ENCODE data around the gene GALNT17. TPM values are rescaled to one million over a fixed set of nuclear protein-coding genes. Genes with fewer than 3 reads are reported as not detected.

Gene GALNT17
- total RNA-seq, 2 experiments from 2014 or later, result not detected

- H3K27me3 Mint-ChIP-seq, result no peaks in the 10 kb centered on the region
- no peaks in the 10 kb centered on the region for H3K4me1 Mint-ChIP-seq (ENCODE audit: low read depth)
- no peak for DNase-seq
- CTCF ChIA-PET, result no interaction called here
- H3K4me3 Mint-ChIP-seq, result no peak overlapping the region
- H3K9me3 Mint-ChIP-seq, result peaks cover 13% of the 10 kb centered on the region
- POLR2A ChIA-PET, result no interaction called here
- no peak overlapping the region for H3K27ac Mint-ChIP-seq
- H3K36me3 Mint-ChIP-seq, result no peaks in the 10 kb centered on the region
- intact Hi-C loops (cut with micrococcal nuclease), result no loop called here
Measured at GRCh38 chr7:71444130-71444529, 312.2 kb downstream of the GALNT17 start.

GRCh38 chr7:71453630-71454029 is 321.7 kb downstream of the GALNT17 start:
- ChIA-PET CTCF (no interaction called here), POLR2A (no interaction called here)
- Mint-ChIP-seq H3K4me3 (no peak overlapping the region), H3K36me3 (no peaks in the 10 kb centered on the region), H3K27me3 (no peaks in the 10 kb centered on the region), H3K4me1 (ENCODE audit: low read depth) (no peaks in the 10 kb centered on the region), H3K9me3 (peaks cover 4% of the 10 kb centered on the region), H3K27ac (no peak overlapping the region)
- intact Hi-C loops (cut with micrococcal nuclease), result no loop called here
- DNase-seq, result no peak

GRCh38 chr7:71454981-71455380 is 323.0 kb downstream of the GALNT17 start:
- Mint-ChIP-seq H3K27ac (no peak overlapping the region), H3K4me3 (no peak overlapping the region), H3K36me3 (no peaks in the 10 kb centered on the region), H3K4me1 (ENCODE audit: low read depth) (no peaks in the 10 kb centered on the region), H3K9me3 (peaks cover 4% of the 10 kb centered on the region), H3K27me3 (no peaks in the 10 kb centered on the region)
- ChIA-PET POLR2A (no interaction called here), CTCF (no interaction called here)
- DNase-seq, result no peak
- intact Hi-C loops (cut with micrococcal nuclease), result no loop called here

GRCh38 chr7:71457021-71457420 is 325.1 kb downstream of the GALNT17 start:
- CTCF ChIA-PET, result no interaction called here

GRCh38 chr7:71457846-71458590 is 326.1 kb downstream of the GALNT17 start:
- no peaks in the 10 kb centered on the region for H3K27me3 Mint-ChIP-seq

More at GRCh38 chr7:71457021-71457420, 325.1 kb downstream of the GALNT17 start:
- H3K36me3 Mint-ChIP-seq, result no peaks in the 10 kb centered on the region
- H3K9me3 Mint-ChIP-seq, result peaks cover 4% of the 10 kb centered on the region
- H3K27ac Mint-ChIP-seq, result no peak overlapping the region
- no peaks in the 10 kb centered on the region for H3K4me1 Mint-ChIP-seq (ENCODE audit: low read depth)
- no peak overlapping the region for H3K4me3 Mint-ChIP-seq
- POLR2A ChIA-PET, result no interaction called here
- intact Hi-C loops (cut with micrococcal nuclease), result no loop called here
- H3K27me3 Mint-ChIP-seq, result no peaks in the 10 kb centered on the region
- no peak for DNase-seq

GRCh38 chr7:71459132-71459531 is 327.2 kb downstream of the GALNT17 start:
- CTCF ChIA-PET, result no interaction called here

More at GRCh38 chr7:71457846-71458590, 326.1 kb downstream of the GALNT17 start:
- CTCF ChIA-PET, result no interaction called here
- no peak for DNase-seq
- Mint-ChIP-seq H3K36me3 (no peaks in the 10 kb centered on the region), H3K4me3 (no peak overlapping the region), H3K9me3 (peaks cover 4% of the 10 kb centered on the region), H3K27ac (no peak overlapping the region), H3K4me1 (ENCODE audit: low read depth) (no peaks in the 10 kb centered on the region)
- POLR2A ChIA-PET, result no interaction called here
- intact Hi-C loops (cut with micrococcal nuclease), result no loop called here

GRCh38 chr7:71461572-71461971 is 329.6 kb downstream of the GALNT17 start:
- intact Hi-C loops (cut with micrococcal nuclease), result no loop called here
- no peak overlapping the region for H3K4me3 Mint-ChIP-seq
- DNase-seq, result no peak
- H3K27me3 Mint-ChIP-seq, result no peaks in the 10 kb centered on the region
- no peak overlapping the region for H3K27ac Mint-ChIP-seq
- ChIA-PET CTCF (no interaction called here), POLR2A (no interaction called here)
- no peaks in the 10 kb centered on the region for H3K4me1 Mint-ChIP-seq (ENCODE audit: low read depth)
- H3K36me3 Mint-ChIP-seq, result no peaks in the 10 kb centered on the region
- H3K9me3 Mint-ChIP-seq, result peaks cover 3% of the 10 kb centered on the region

More at GRCh38 chr7:71459132-71459531, 327.2 kb downstream of the GALNT17 start:
- intact Hi-C loops (cut with micrococcal nuclease), result no loop called here
- Mint-ChIP-seq H3K27ac (no peak overlapping the region), H3K4me1 (ENCODE audit: low read depth) (no peaks in the 10 kb centered on the region), H3K36me3 (no peaks in the 10 kb centered on the region), H3K4me3 (no peak overlapping the region), H3K27me3 (no peaks in the 10 kb centered on the region), H3K9me3 (peaks cover 4% of the 10 kb centered on the region)
- DNase-seq, result no peak
- POLR2A ChIA-PET, result no interaction called here

GRCh38 chr7:71465741-71466189 is 333.8 kb downstream of the GALNT17 start:
- intact Hi-C loops (cut with micrococcal nuclease), result no loop called here
- POLR2A ChIA-PET, result no interaction called here
- Mint-ChIP-seq H3K4me1 (ENCODE audit: low read depth) (no peaks in the 10 kb centered on the region), H3K9me3 (peaks cover 10% of the 10 kb centered on the region), H3K36me3 (no peaks in the 10 kb centered on the region), H3K27ac (no peak overlapping the region), H3K4me3 (no peak overlapping the region), H3K27me3 (no peaks in the 10 kb centered on the region)
- no peak for DNase-seq
- CTCF ChIA-PET, result no interaction called here

GRCh38 chr7:71466448-71467145 is 334.7 kb downstream of the GALNT17 start:
- no peaks in the 10 kb centered on the region for H3K36me3 Mint-ChIP-seq
- intact Hi-C loops (cut with micrococcal nuclease), result no loop called here
- CTCF ChIA-PET, result no interaction called here
- H3K4me1 Mint-ChIP-seq (ENCODE audit: low read depth), result no peaks in the 10 kb centered on the region
- peaks cover 10% of the 10 kb centered on the region for H3K9me3 Mint-ChIP-seq
- no peak overlapping the region for H3K27ac Mint-ChIP-seq
- no peak overlapping the region for H3K4me3 Mint-ChIP-seq
- DNase-seq, result no peak
- POLR2A ChIA-PET, result no interaction called here
- no peaks in the 10 kb centered on the region for H3K27me3 Mint-ChIP-seq

GRCh38 chr7:71470326-71470725 is 338.4 kb downstream of the GALNT17 start:
- Mint-ChIP-seq H3K27me3 (no peaks in the 10 kb centered on the region), H3K36me3 (no peaks in the 10 kb centered on the region), H3K4me3 (no peak overlapping the region), H3K9me3 (peaks cover 10% of the 10 kb centered on the region), H3K27ac (no peak overlapping the region), H3K4me1 (ENCODE audit: low read depth) (no peaks in the 10 kb centered on the region)
- intact Hi-C loops (cut with micrococcal nuclease), result no loop called here
- ChIA-PET CTCF (no interaction called here), POLR2A (no interaction called here)
- DNase-seq, result no peak

GRCh38 chr7:71470830-71471229 is 338.9 kb downstream of the GALNT17 start:
- intact Hi-C loops (cut with micrococcal nuclease), result no loop called here
- no peak for DNase-seq
- CTCF ChIA-PET, result no interaction called here
- H3K27ac Mint-ChIP-seq, result no peak overlapping the region
- H3K9me3 Mint-ChIP-seq, result peaks cover 10% of the 10 kb centered on the region
- no peak overlapping the region for H3K4me3 Mint-ChIP-seq
- H3K36me3 Mint-ChIP-seq, result no peaks in the 10 kb centered on the region
- H3K4me1 Mint-ChIP-seq (ENCODE audit: low read depth), result no peaks in the 10 kb centered on the region
- H3K27me3 Mint-ChIP-seq, result no peaks in the 10 kb centered on the region
- POLR2A ChIA-PET, result no interaction called here

- H3K36me3 Mint-ChIP-seq, result no peaks in the 10 kb centered on the region
- H3K27me3 Mint-ChIP-seq, result no peaks in the 10 kb centered on the region
- no peaks in the 10 kb centered on the region for H3K4me1 Mint-ChIP-seq (ENCODE audit: low read depth)
- intact Hi-C loops (cut with micrococcal nuclease), result no loop called here
- CTCF ChIA-PET, result no interaction called here
- peaks cover 14% of the 10 kb centered on the region for H3K9me3 Mint-ChIP-seq
- no peak overlapping the region for H3K4me3 Mint-ChIP-seq
- POLR2A ChIA-PET, result no interaction called here
- no peak overlapping the region for H3K27ac Mint-ChIP-seq
- DNase-seq, result no peak
Measured at GRCh38 chr7:71472962-71473361, 341.0 kb downstream of the GALNT17 start.

- H3K4me3 Mint-ChIP-seq, result no peak overlapping the region
- no peak for DNase-seq
- ChIA-PET POLR2A (no interaction called here), CTCF (no interaction called here)
- H3K27ac Mint-ChIP-seq, result no peak overlapping the region
- no peaks in the 10 kb centered on the region for H3K27me3 Mint-ChIP-seq
- no peaks in the 10 kb centered on the region for H3K4me1 Mint-ChIP-seq (ENCODE audit: low read depth)
- peaks cover 14% of the 10 kb centered on the region for H3K9me3 Mint-ChIP-seq
- intact Hi-C loops (cut with micrococcal nuclease), result no loop called here
- no peaks in the 10 kb centered on the region for H3K36me3 Mint-ChIP-seq
Measured at GRCh38 chr7:71473366-71473967, 341.5 kb downstream of the GALNT17 start.
